Astrocyte of the hippocampus (primary cell): Measurements from ENCODE around the gene CIDEC.
"Not testable (repeated sequence)": the region's sequence is repeated elsewhere in the genome, so short reads cannot be mapped to it uniquely, and the experiment has no call there.

Experiments
- DNase-seq: peaks from one replicate; pipeline ENCODE4 v3.0.0; 2011; ENCODE audit warnings: low read depth, low spot score

Gene CIDEC

DNA sequence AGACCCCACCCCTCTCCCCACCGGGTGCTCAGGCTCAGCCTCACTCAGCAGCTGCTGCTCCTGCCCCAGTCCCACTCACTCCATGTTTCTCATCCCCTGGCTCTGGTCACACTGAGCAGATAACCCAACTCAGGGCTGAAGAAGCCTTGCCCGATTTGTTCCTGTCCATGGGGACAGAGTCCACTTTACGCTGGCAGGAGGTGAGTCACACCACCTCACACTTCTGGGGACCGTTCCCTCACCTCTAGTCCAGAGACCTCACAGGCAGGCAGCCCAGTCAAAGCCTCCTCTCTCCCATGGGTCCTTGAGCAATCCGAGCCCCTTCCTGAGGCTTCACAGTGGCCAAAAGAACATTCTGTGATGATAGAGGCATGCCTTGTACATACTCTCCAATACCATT lies 1.4 kb downstream of the CIDEC start:
- DNase-seq: no peak

DNA sequence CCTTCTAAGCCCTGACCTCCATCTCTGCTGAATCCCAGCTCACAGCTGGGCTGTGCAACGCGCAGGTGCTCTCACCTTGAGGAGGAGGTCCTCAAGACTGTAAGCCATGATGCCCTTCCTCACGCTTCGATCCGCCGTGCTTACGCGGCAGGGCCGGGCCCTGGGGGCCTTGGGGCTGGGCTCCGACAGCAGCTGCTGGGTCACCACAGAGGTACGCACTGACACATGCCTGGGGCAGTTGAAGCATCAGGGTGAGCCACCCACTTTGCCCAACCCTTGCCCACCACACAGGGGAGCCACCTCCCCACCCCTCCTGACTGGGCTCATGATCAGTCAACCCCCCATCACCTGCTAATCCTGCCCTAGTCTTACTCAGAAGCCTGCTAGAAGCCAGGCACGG lies 3.1 kb downstream of the CIDEC start:
- DNase-seq: no peak

DNA sequence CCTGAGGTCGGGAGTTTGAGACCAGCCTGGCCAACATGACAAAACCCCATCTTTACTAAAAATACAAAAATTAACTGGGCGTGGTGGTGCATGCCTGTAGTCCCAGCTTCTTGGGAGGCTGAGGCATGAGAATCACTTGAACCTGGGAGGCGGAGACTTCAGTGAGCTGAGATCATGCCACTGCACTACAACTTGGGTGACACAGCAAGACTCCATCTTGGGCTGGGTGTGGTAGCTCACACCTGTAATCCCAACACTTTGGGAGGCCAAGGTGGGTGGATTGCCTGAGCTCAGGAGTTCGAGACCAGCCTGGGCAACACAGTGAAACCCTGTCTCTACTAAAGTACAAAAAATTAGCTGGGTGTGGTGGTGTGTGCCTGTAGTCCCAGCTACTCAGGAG lies 3.8 kb downstream of the CIDEC start:
- DNase-seq: not testable (repeated sequence)

GRCh38 chr3:9875448-9875847 lies 4.6 kb downstream of the CIDEC start:
- no peak for DNase-seq

DNA sequence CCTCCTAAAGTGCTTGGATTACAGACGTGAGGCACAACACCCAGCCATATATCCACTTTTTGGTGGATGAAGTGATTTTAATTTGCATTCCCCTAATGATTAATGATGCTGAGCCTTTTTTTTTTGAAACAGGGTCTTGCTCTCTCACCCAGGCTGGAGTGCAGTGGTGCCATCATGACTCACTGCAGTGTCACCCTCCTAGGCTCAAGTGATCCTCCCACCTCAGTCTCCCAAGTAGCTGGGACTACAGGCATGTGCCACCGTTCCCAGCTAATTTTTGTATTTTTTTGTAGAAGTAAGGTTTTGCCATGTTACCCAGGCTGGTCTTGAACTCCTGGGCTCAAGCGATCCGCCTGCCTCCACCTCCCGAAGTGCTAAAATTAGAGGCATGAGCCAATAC lies 8.0 kb downstream of the CIDEC start:
- DNase-seq: not testable (repeated sequence)

GRCh38 chr3:9870978-9871377 lies 9.1 kb downstream of the CIDEC start:
- DNase-seq: no peak

GRCh38 chr3:9869955-9870354 lies 10.1 kb downstream of the CIDEC start:
- DNase-seq: no peak

GRCh38 chr3:9867106-9867505 lies 12.9 kb downstream of the CIDEC start:
- DNase-seq: no peak

GRCh38 chr3:9866639-9867038 lies 13.4 kb downstream of the CIDEC start:
- DNase-seq: peak; percentile 73

DNA sequence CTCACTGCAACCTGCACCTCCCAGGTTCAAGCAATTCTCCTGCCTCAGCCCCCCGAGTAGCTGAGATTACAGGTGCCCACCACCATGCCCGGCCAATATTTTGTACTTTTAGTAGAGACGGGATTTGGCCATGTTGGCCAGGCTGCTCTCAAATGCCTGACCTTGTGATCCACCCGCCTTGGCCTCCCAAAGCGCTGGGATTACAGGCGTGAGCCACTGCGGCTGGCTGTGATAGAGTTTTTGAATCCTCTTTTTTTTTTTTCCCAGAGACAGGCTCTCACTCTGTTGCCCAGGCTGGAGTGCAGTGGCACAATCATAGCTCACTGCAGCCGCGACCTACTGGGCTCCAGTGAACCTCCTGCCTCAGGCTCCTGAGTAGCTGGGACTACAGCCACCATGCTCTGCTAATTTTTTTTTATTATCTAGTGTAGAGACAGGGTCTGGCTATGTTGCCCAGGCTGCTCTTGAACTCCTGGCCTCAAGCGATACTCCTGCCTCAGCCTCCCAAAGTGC lies 14.9 kb downstream of the CIDEC start:
- not testable (repeated sequence) for DNase-seq

DNA sequence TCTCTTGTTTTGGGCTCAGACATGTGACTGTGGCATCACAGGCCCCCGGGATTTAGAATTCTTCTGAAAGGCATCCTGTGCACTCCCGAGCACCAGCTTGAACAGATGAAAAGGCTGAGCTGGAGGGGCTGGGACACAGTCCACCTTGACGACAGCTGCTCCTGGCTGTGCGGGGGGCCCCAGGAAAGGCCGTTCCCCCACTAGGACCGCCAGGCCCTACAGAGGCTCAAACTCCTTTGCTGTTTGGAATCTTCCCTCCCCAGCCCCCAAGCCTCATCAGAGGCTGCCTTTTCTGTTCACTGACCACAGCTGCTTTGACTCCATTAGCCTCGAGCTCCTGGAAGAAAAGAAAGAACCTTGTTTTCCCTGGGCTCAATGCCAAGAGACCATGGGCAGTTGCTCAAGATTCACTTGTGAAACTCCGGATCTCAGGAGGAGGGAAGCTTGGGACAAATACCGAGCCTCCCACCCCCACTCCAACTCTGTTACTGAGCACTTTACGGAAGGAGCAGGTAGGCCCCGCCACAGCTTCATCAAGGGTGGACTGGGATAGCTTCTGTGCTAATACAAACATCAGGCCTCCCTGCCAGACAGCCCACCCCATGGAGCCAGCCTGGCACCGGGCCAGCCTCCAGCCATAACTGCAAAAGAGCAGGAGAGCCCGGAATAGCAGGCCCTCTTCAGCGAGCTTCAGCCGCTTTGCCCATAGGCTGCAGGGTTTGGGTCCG lies 15.7 kb downstream of the CIDEC start:
- DNase-seq: peak; percentile 95

GRCh38 chr3:9863058-9863772 lies 16.8 kb downstream of the CIDEC start:
- no peak for DNase-seq

DNA sequence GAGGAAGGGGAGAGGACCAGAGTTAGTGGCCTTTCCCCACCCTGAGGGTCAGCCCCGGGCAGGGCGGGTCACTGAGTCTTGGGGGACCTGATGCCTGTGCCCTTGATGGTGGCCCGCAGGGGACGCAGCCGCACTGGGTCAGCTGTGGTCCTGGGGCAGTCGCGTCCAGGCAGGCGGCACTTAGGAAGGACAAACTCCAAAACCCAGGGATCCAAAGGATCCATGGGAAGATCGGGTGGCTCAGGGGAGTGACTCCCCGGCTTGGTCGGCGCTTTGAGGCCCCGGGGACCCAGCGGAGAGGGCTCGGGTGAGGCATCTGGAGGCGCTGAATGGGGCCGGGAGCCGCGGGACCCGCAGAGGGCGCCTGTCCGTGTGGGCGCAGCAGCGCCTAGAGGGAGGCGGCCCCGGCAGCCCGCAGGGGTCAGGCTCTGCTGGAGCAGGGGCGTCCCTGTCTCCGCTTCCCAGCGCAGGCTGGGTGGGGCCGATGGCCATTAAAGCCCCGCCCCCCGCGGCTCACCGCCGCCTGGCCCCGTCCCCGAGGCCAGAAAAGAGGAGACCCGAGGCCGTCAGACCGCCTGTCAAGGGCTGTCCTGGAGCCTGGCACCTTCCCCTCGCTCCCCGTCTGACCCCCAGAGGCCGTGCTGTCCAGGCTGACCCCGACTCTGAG lies 17.5 kb downstream of the CIDEC start:
- DNase-seq: peak; percentile 37

- DNase-seq: no peak
Observed at GRCh38 chr3:9861626-9862130, 18.4 kb downstream of the CIDEC start.

- no peak for DNase-seq
Observed at GRCh38 chr3:9861201-9861600, 18.9 kb downstream of the CIDEC start.

DNA sequence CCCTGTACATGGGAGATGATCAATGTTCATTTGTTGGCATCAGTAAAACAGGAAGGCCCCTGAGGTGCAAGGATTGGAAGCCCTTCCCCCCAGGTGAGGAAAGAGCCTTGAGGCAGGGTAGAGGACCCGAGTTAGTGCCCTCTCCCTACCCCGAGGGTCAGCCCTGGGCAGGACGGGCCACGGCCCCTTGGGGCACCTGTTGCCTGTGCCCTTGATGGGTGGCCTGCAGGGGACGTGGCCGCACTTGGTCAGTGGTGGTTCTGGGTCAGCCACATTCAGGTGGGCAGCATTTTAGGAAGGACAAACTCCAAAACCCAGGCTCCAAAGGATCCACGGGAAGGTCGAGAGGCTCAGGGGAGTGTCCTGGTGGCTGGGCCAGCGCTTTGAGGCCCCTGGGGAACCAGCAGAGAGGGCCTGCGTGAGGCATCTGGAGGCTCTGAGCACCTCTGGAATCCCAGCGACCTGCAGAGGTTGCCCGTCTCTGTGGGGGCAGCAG lies 20.5 kb downstream of the CIDEC start:
- no peak for DNase-seq

DNA sequence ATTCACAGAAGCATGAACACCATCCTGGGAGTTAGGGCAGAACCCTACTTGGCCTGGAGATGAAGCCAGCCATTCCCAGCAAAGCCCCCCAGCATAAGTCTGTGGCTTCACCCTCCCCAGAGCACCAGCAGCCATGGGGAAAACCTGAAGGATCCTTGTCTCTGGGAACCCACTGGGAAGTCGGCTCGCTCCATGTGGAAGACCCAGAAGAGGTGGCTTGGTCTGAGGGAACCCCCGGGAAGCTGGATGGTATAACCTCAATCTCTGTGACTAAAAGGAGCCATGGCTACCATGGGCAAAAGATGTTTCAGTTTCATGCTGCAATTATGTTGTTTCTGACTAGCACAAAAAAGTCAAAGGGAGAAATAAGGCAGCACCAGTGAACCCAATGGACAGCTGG lies 24.5 kb downstream of the CIDEC start:
- DNase-seq: no peak

DNA sequence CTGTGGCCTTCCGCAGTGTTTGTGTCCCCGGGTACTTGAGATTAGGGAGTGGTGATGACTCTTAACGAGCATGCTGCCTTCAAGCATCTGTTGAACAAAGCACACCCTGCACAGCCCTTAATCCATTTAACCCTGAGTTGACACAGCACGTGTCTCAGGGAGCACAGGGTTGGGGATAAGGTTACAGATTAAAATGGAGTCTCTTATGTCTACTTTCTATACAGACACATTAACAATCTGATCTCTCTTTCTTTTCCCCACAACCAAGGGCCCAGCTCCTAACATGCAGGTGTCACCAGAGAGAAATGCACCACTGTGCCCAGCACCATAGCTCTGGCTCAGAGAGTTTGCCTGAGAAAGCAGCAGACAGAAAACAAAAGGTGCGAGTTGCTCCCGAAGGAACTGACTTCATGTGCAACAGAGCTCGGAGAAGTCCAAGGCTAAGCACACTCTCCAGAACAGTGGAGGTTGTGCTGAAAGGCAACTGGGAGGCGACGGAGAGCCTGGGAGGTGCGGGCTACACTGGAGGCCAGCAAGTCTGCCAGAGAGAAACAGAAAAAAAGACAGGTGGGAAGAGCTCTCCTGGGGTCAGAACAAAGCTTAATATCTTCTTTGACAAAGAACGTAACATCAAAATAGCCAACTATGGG lies 25.6 kb downstream of the CIDEC start:
- not testable (repeated sequence) for DNase-seq

DNA sequence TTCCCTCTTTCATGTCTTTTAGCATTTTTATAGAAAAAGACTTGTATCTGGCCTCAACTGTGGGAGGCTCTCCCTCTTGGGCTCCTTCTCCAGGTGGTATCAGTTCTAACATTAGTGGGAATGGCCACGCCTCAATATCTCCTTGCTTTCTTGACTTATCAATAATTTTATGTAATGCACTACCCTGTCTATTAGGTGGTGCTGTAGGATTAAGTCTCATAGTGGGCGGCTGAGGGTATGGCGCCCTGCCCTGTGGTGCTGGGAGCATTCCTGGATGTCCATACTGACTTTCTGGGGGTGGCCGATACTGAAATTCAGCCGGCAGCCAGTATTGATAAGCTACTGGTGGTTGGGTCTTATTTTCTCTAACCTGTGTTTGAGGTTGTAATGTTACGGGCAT lies 27.5 kb downstream of the CIDEC start:
- DNase-seq: no peak

DNA sequence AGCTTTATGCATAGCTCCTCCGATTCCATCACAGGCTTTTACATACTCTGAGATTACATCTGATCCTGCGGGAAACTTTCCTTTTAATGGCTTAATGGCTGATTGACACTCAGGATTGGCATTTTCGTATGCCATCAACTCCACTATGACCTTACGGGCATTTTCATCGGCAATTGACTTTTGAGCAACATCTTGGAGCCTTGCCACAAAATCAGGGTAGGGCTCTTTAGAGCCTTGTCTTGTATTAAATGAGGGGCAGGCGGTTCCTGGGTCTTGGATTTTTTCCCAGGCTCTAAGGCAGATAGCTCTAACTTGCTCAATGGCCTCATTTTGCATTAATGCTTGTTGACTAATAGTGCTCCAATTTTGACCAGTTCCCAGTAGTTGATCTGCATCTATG lies 28.1 kb downstream of the CIDEC start:
- DNase-seq: not testable (repeated sequence)

DNA sequence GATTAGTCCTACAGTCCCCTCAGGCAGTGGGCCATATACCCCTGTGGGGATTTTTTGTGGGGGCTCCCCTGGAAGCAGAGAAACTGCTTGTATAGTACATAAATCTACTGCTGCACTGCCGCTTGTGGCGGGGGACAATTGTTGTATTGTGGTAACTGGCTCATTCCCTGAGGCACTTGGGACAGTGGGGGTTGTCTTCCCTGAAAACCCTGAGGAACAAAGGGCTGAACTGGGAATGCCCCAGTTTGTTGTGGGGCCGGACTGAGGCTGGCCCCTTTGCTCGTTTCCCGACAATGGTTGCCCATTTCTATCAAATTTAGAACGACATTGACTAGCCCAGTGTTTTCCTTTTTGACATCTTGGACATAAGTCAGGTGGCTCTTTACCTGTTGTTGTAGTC lies 28.7 kb downstream of the CIDEC start:
- not testable (repeated sequence) for DNase-seq

DNA sequence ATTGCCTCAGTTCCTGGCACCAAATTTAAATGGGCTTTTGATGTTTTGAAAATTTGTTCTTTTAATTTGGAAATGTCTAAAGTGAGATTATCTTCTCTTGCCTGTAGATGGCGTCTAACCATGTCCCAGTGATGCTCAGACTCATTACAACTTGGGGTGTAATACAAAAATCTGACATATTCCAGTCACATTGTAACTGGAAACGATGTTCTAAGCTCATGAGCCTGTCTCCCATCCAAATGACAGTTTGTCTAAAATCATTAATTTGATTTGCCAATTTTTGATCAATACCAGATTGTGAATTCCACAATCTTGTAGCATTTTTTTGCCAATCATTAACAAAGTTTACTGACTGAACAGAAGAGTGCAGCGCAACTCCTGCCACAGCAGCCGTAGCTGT lies 31.2 kb downstream of the CIDEC start:
- peak; percentile 43 for DNase-seq
